OCI-LY1 (cell line): ENCODE measurements around the gene TRPM5.

Experiments
- CTCF ChIP-seq: fragments of 200-600 bp; sonication (generic), shearing (Covaris generic); IDR thresholded peaks from 2 replicates; pipeline ENCODE4 v1.5.1; 2017; ENCODE audit warnings: mild to moderate bottlenecking, antibody characterized with exemption, low read length, moderate library complexity, mixed read lengths
- EZH2 ChIP-seq: fragments of 200-600 bp; sonication (generic), shearing (Covaris generic); IDR thresholded peaks from 2 replicates; pipeline ENCODE4 v1.8.0; 2017; ENCODE audit warnings: borderline replicate concordance, mixed run types, mild to moderate bottlenecking, antibody characterized with exemption, low read length, moderate library complexity, mixed read lengths

- TF ChIP-seq CTCF (no peak), EZH2 (no peak)
Observed at GRCh38 chr11:2477936-2478335, 33.6 kb upstream of the TRPM5 start.
